CD14-positive monocyte (primary cell): Measurements from ENCODE around the gene TCOF1. TPM values are rescaled to one million over a fixed set of nuclear protein-coding genes. Genes with fewer than 3 reads are reported as not detected.

Experiments
- DNase-seq, 3 donors: peaks; one replicate each; pipeline ENCODE4 v3.0.0-alpha.2; 2011 to 2022
- H2AFZ ChIP-seq: 2 replicates; pipeline ENCODE4 v1.6.0; 2012; ENCODE audit warnings: mild to moderate bottlenecking, low read depth, low read length, inconsistent platforms; ENCODE audit not compliant: insufficient read depth, poor library complexity, severe bottlenecking
- H3K27ac ChIP-seq, 2 donors: 1 replicate in 1 of 2; 2 replicates in 1 of 2; pipeline ENCODE4 v1.5.1; 2012 to 2013; ENCODE audit warnings: low read length in 2 of 2, control low read depth in 1 of 2, inconsistent platforms in 1 of 2, low read depth in 1 of 2, mild to moderate bottlenecking in 1 of 2
- H3K27me3 ChIP-seq, 2 donors: one replicate each; pipeline versions ENCODE4 v1.6.0 to v1.6.1; 2011 to 2013; ENCODE audit warnings: low read length in 2 of 2; ENCODE audit not compliant: control insufficient read depth in 2 of 2, insufficient read depth in 2 of 2
- H3K36me3 ChIP-seq, 2 donors: replicated peaks in 1 of 2; 1 replicate in 1 of 2; 2 replicates in 1 of 2; pipeline versions ENCODE4 v1.5.1 to v1.6.1; 2012 to 2013; ENCODE audit warnings: low read length in 2 of 2, control low read depth in 1 of 2, inconsistent platforms in 1 of 2, mild to moderate bottlenecking in 1 of 2; ENCODE audit not compliant: insufficient read depth in 2 of 2, control insufficient read depth in 1 of 2
- H3K4me1 ChIP-seq, 2 donors: 1 replicate in 1 of 2; 2 replicates in 1 of 2; pipeline versions ENCODE4 v1.5.1 to v1.6.1; 2012 to 2013; ENCODE audit warnings: low read length in 2 of 2, control low read depth in 1 of 2, inconsistent platforms in 1 of 2, mild to moderate bottlenecking in 1 of 2, moderate library complexity in 1 of 2; ENCODE audit not compliant: insufficient read depth in 2 of 2, control insufficient read depth in 1 of 2
- H3K4me2 ChIP-seq: replicated peaks from 2 replicates; pipeline ENCODE3; 2012; ENCODE audit warnings: low read length, moderate library complexity, mild to moderate bottlenecking; ENCODE audit not compliant: poor library complexity, severe bottlenecking; ENCODE audit errors: extremely low read depth
- H3K4me3 ChIP-seq, 3 experiments: fragments of 200-600 bp in 1 of 3; sonication (generic) in 1 of 3; replicated peaks in 1 of 3; 1 replicate in 2 of 3; 2 replicates in 1 of 3; pipeline ENCODE4 v1.5.1; 2011 to 2013; ENCODE audit warnings: low read length in 3 of 3, mild to moderate bottlenecking in 3 of 3, control low read depth in 2 of 3, low read depth in 2 of 3, inconsistent platforms in 1 of 3, moderate library complexity in 1 of 3
- H3K79me2 ChIP-seq: 2 replicates; pipeline ENCODE4 v1.6.0; 2012; ENCODE audit warnings: mild to moderate bottlenecking, control low read depth, inconsistent platforms, low read length, moderate library complexity; ENCODE audit not compliant: insufficient read depth
- H3K9ac ChIP-seq: 2 replicates; pipeline ENCODE4 v1.6.0; 2017; ENCODE audit warnings: low read length, mild to moderate bottlenecking; ENCODE audit not compliant: insufficient read depth, poor library complexity, severe bottlenecking
- H3K9me3 ChIP-seq, 2 donors: replicated peaks in 1 of 2; 1 replicate in 1 of 2; 2 replicates in 1 of 2; pipeline versions ENCODE4 v1.5.1 to v1.6.1; 2012 to 2013; ENCODE audit warnings: low read length in 2 of 2, control low read depth in 1 of 2; ENCODE audit not compliant: control insufficient read depth in 1 of 2, insufficient read depth in 1 of 2
- H4K20me1 ChIP-seq: 2 replicates; pipeline ENCODE4 v1.6.0; 2012; ENCODE audit warnings: mild to moderate bottlenecking, low read length, control low read depth, moderate library complexity; ENCODE audit not compliant: insufficient read depth
- H3K27ac Mint-ChIP-seq, 7 donors: one replicate each; pipeline ENCODE4 v1.8.0; 2020; ENCODE audit warnings: mild to moderate bottlenecking in 7 of 7, mixed read lengths in 7 of 7, moderate library complexity in 6 of 7, inconsistent platforms in 2 of 7
- H3K27me3 Mint-ChIP-seq, 3 donors: one replicate each; pipeline ENCODE4 v1.8.0; 2021 to 2022; ENCODE audit warnings: low read depth in 3 of 3, mild to moderate bottlenecking in 3 of 3, mixed read lengths in 3 of 3, moderate library complexity in 3 of 3, inconsistent platforms in 1 of 3
- H3K36me3 Mint-ChIP-seq, 2 donors: one replicate each; pipeline ENCODE4 v1.8.0; 2020; ENCODE audit warnings: mixed read lengths in 2 of 2, inconsistent platforms in 1 of 2, mild to moderate bottlenecking in 1 of 2
- H3K4me1 Mint-ChIP-seq: one replicate; pipeline ENCODE4 v1.8.0; 2020; ENCODE audit warnings: mild to moderate bottlenecking, mixed read lengths
- H3K4me3 Mint-ChIP-seq, 2 donors: one replicate each; pipeline ENCODE4 v1.8.0; 2020; ENCODE audit warnings: mild to moderate bottlenecking in 2 of 2, mixed read lengths in 2 of 2, moderate library complexity in 1 of 2
- H3K9me3 Mint-ChIP-seq, 7 donors: one replicate each; pipeline ENCODE4 v1.8.0; 2020 to 2022; ENCODE audit warnings: mixed read lengths in 7 of 7, mild to moderate bottlenecking in 6 of 7, moderate library complexity in 6 of 7, inconsistent platforms in 2 of 7
- CTCF ChIP-seq: fragments of 200-600 bp; IDR thresholded peaks from one replicate; pipeline ENCODE4 v1.8.0; 2022; ENCODE audit warnings: antibody characterized with exemption, mild to moderate bottlenecking
- WGBS: methylation state at CpG from one replicate; pipeline ENCODE4 v1.1.5; 2013; ENCODE audit warnings: missing lambda C conversion rate; ENCODE audit not compliant: insufficient coverage; 5-methylcytosine and 5-hydroxymethylcytosine counted together
- intact Hi-C, 2 donors: fragments of 100-400 bp; cut with micrococcal nuclease; formaldehyde crosslinking; loops; one replicate each; pipeline versions ENCODE4 v1.15.0 to v1.15.1; 2023
- polyA plus RNA-seq, 3 donors: library from polyadenylated mRNA; depleted of rRNA in 1 of 3; unstranded in 2 of 3; stranded (reverse) in 1 of 3; fragments of 300-500 nt in 2 of 3; fragments of >200 nt in 1 of 3; fragmentation: Illumina TruSeq in 2 of 3; gene quantifications; 1 replicate in 2 of 3; 2 replicates in 1 of 3; pipeline ENCODE4 v1.2.3, GENCODE V29; 2012 to 2021

The TCOF1 gene
- polyA plus RNA-seq, 3 donors, result 1.4 to 18.0 (median 2.3) TPM

GRCh38 chr5:150428106-150428876, 70.8 kb downstream of the TCOF1 start:
- DNase-seq, result no peak
- no peaks in the 10 kb centered on the region for H3K36me3 Mint-ChIP-seq
- H3K9me3 Mint-ChIP-seq, result no peaks in the 10 kb centered on the region
- Histone ChIP-seq H3K36me3 (no peaks in the 10 kb centered on the region), H3K4me3 (no peak overlapping the region), H3K4me1 (peaks cover 8 to 9% of the 10 kb centered on the region in 2 donors), H3K79me2 (no peaks in the 10 kb centered on the region), H3K27me3 (no peaks in the 10 kb centered on the region), H4K20me1 (no peaks in the 10 kb centered on the region), H3K4me2 (no peak overlapping the region), H2AFZ (no peak overlapping the region), H3K9me3 (no peaks in the 10 kb centered on the region), H3K9ac (no peak overlapping the region), H3K27ac (no peak overlapping the region)
- no peak for TF ChIP-seq CTCF
- no peak overlapping the region for H3K4me3 Mint-ChIP-seq
- intact Hi-C loops, result no loop called here
- WGBS, result 93% methylated on average over 13 of the region's 18 CpGs
- H3K4me1 Mint-ChIP-seq, result peaks cover 14% of the 10 kb centered on the region
- H3K27ac Mint-ChIP-seq, result peak overlapping the region in 4 of 7 donors; percentile 16 to 71 (median 42)
- H3K27me3 Mint-ChIP-seq, result peaks cover 1 to 9% (median 2%) of the 10 kb centered on the region in 3 donors

- Histone ChIP-seq H4K20me1 (no peaks in the 10 kb centered on the region), H3K4me2 (no peak overlapping the region), H3K27me3 (no peaks in the 10 kb centered on the region), H3K79me2 (no peaks in the 10 kb centered on the region), H3K4me1 (peaks cover 8 to 9% of the 10 kb centered on the region in 2 donors), H3K36me3 (no peaks in the 10 kb centered on the region), H3K9me3 (no peaks in the 10 kb centered on the region), H3K27ac (no peak overlapping the region), H3K4me3 (no peak overlapping the region), H3K9ac (no peak overlapping the region), H2AFZ (no peak overlapping the region)
- Mint-ChIP-seq H3K4me3 (no peak overlapping the region), H3K9me3 (no peaks in the 10 kb centered on the region), H3K36me3 (no peaks in the 10 kb centered on the region), H3K27me3 (peaks cover 0 to 9% (median 1%) of the 10 kb centered on the region in 3 donors), H3K4me1 (peaks cover 14% of the 10 kb centered on the region), H3K27ac (peak overlapping the region in 2 of 7 donors; percentile 4 to 59)
- DNase-seq, result no peak
- TF ChIP-seq CTCF, result no peak
- WGBS, result 100% methylated on average over 3 of the region's 5 CpGs
- intact Hi-C loops, result no loop called here
These were observed 71.5 kb downstream of the TCOF1 start for GRCh38 chr5:150428978-150429377.
